H9 (cell line): ENCODE measurements around the gene BMERB1. TPM values are rescaled to one million over a fixed set of nuclear protein-coding genes. Genes with fewer than 3 reads are reported as not detected.
A peak's percentile ranks its signal among the peaks of the same experiment; 100 is the strongest.

Source experiments
- DNase-seq: peaks from one replicate; pipeline ENCODE4 v3.0.0-alpha.2; 2017
- H2AFZ ChIP-seq: one replicate; pipeline ENCODE4 v1.6.1; 2013; ENCODE audit warnings: mild to moderate bottlenecking, low read length, control low read depth, moderate library complexity
- H2AK5ac ChIP-seq: 2 replicates; pipeline ENCODE4 v1.6.1; 2013; ENCODE audit warnings: low read length, control low read depth, mixed read lengths; ENCODE audit not compliant: insufficient read length
- H2BK120ac ChIP-seq: one replicate; pipeline ENCODE4 v1.6.1; 2013; ENCODE audit warnings: low read depth, mild to moderate bottlenecking, low read length, control low read depth, inconsistent platforms; ENCODE audit not compliant: poor library complexity, severe bottlenecking
- H2BK12ac ChIP-seq: 2 replicates; pipeline ENCODE4 v1.6.1; 2013; ENCODE audit warnings: low read length, control low read depth, mixed read lengths, low read depth; ENCODE audit not compliant: insufficient read length
- H2BK15ac ChIP-seq: 2 replicates; pipeline ENCODE4 v1.6.1; 2013; ENCODE audit warnings: low read depth, low read length, control low read depth
- H2BK20ac ChIP-seq: one replicate; pipeline ENCODE4 v1.6.1; 2013; ENCODE audit warnings: low read depth, mild to moderate bottlenecking, low read length, control low read depth, inconsistent platforms; ENCODE audit not compliant: poor library complexity, severe bottlenecking
- H2BK5ac ChIP-seq: 2 replicates; pipeline ENCODE4 v1.6.1; 2013; ENCODE audit warnings: low read length, control low read depth, mixed read lengths; ENCODE audit not compliant: insufficient read length
- H3K14ac ChIP-seq: 2 replicates; pipeline ENCODE4 v1.6.1; 2013; ENCODE audit warnings: low read length, control low read depth; ENCODE audit not compliant: insufficient read depth
- H3K18ac ChIP-seq: 2 replicates; pipeline ENCODE4 v1.6.1; 2013; ENCODE audit warnings: low read depth, mild to moderate bottlenecking, mixed read lengths, low read length, control low read depth; ENCODE audit not compliant: insufficient read length
- H3K23ac ChIP-seq: 2 replicates; pipeline ENCODE4 v1.6.1; 2013; ENCODE audit warnings: low read length, control low read depth, mixed read lengths, low read depth; ENCODE audit not compliant: insufficient read length
- H3K23me2 ChIP-seq: 2 replicates; pipeline ENCODE4 v1.6.1; 2013; ENCODE audit warnings: low read depth, mild to moderate bottlenecking, mixed read lengths, low read length, control low read depth; ENCODE audit not compliant: insufficient read length, poor library complexity, severe bottlenecking
- H3K27ac ChIP-seq: 2 replicates; pipeline ENCODE4 v1.5.1; 2013; ENCODE audit warnings: low read length, control low read depth, mixed read lengths, low read depth; ENCODE audit not compliant: insufficient read length
- H3K27me3 ChIP-seq: 2 replicates; pipeline ENCODE4 v1.6.1; 2013; ENCODE audit warnings: low read length, control low read depth, inconsistent platforms; ENCODE audit not compliant: insufficient read depth
- H3K4ac ChIP-seq: 2 replicates; pipeline ENCODE4 v1.6.1; 2013; ENCODE audit warnings: low read depth, mild to moderate bottlenecking, control low read depth, inconsistent platforms, low read length, moderate library complexity
- H3K4me1 ChIP-seq: 2 replicates; pipeline ENCODE4 v1.6.1; 2013; ENCODE audit warnings: low read length, control low read depth, inconsistent platforms; ENCODE audit not compliant: insufficient read depth
- H3K4me2 ChIP-seq: 2 replicates; pipeline ENCODE4 v1.6.1; 2013; ENCODE audit warnings: low read length, control low read depth, mixed read lengths; ENCODE audit not compliant: insufficient read length, insufficient read depth
- H3K56ac ChIP-seq: 2 replicates; pipeline ENCODE4 v1.6.1; 2013; ENCODE audit warnings: low read depth, mild to moderate bottlenecking, mixed read lengths, low read length, control low read depth; ENCODE audit not compliant: insufficient read length
- H3K79me1 ChIP-seq: 2 replicates; pipeline ENCODE4 v1.6.1; 2013; ENCODE audit warnings: low read depth, mild to moderate bottlenecking, moderate library complexity, low read length, control low read depth, inconsistent platforms; ENCODE audit not compliant: insufficient read depth, poor library complexity, severe bottlenecking
- H3K79me2 ChIP-seq: 2 replicates; pipeline ENCODE4 v1.6.1; 2013; ENCODE audit warnings: low read length, control low read depth, inconsistent platforms; ENCODE audit not compliant: insufficient read depth
- H3K9ac ChIP-seq: 2 replicates; pipeline ENCODE4 v1.6.1; 2013; ENCODE audit warnings: low read length, control low read depth, mixed read lengths; ENCODE audit not compliant: insufficient read length; ENCODE audit errors: extremely low read depth
- H3K9me3 ChIP-seq: one replicate; pipeline ENCODE4 v1.6.1; 2013; ENCODE audit warnings: low read depth, low read length, inconsistent platforms; ENCODE audit not compliant: control insufficient read depth
- H3T11ph ChIP-seq: one replicate; pipeline ENCODE4 v1.6.1; 2013; ENCODE audit warnings: mild to moderate bottlenecking, low read length, control low read depth, inconsistent platforms
- H4K20me1 ChIP-seq: one replicate; pipeline ENCODE4 v1.6.1; 2013; ENCODE audit not compliant: control insufficient read depth, insufficient read length, insufficient read depth
- H4K5ac ChIP-seq: 2 replicates; pipeline ENCODE4 v1.6.1; 2013; ENCODE audit warnings: low read depth, mild to moderate bottlenecking, mixed read lengths, low read length, control low read depth; ENCODE audit not compliant: insufficient read length
- H4K8ac ChIP-seq: replicated peaks from 2 replicates; pipeline ENCODE4 v1.6.1; 2013; ENCODE audit warnings: low read length, control low read depth, mixed read lengths, low read depth; ENCODE audit not compliant: insufficient read length
- H4K91ac ChIP-seq: 2 replicates; pipeline ENCODE4 v1.6.1; 2013; ENCODE audit warnings: low read depth, mild to moderate bottlenecking, moderate library complexity, mixed read lengths, low read length, control low read depth; ENCODE audit not compliant: insufficient read length
- H3K27ac Mint-ChIP-seq, 3 experiments: 2 replicates in 2 of 3; 3 replicates in 1 of 3; pipeline ENCODE4 v1.8.0; 2020 to 2021; ENCODE audit warnings: mixed read lengths in 3 of 3, mild to moderate bottlenecking in 1 of 3, moderate library complexity in 1 of 3
- H3K27me3 Mint-ChIP-seq: 2 replicates; pipeline ENCODE4 v1.8.0; 2021; ENCODE audit warnings: low read depth, mild to moderate bottlenecking, moderate library complexity, mixed read lengths
- H3K36me3 Mint-ChIP-seq, 3 experiments: 2 replicates in 2 of 3; 3 replicates in 1 of 3; pipeline ENCODE4 v1.8.0; 2020 to 2021; ENCODE audit warnings: low read depth in 3 of 3, mixed read lengths in 3 of 3; ENCODE audit not compliant: insufficient read depth in 1 of 3
- H3K4me1 Mint-ChIP-seq, 2 experiments: 2 replicates each; pipeline ENCODE4 v1.8.0; 2020; ENCODE audit warnings: mixed read lengths in 2 of 2
- H3K4me3 Mint-ChIP-seq, 2 experiments: 2 replicates in 1 of 2; 3 replicates in 1 of 2; pipeline ENCODE4 v1.8.0; 2020 to 2021; ENCODE audit warnings: mild to moderate bottlenecking in 2 of 2, mixed read lengths in 2 of 2, moderate library complexity in 1 of 2
- H3K9me3 Mint-ChIP-seq, 2 experiments: 2 replicates in 1 of 2; 3 replicates in 1 of 2; pipeline ENCODE4 v1.8.0; 2020; ENCODE audit warnings: mild to moderate bottlenecking in 2 of 2, mixed read lengths in 2 of 2, moderate library complexity in 1 of 2
- WGBS: extraction: QIAGEN DNeasy Blood & Tissue Kit; methylation state at CpG from one replicate; pipeline ENCODE4 v1.1.7; 2013; ENCODE audit warnings: missing lambda C conversion rate, low lambda C conversion rate, mixed read lengths; ENCODE audit not compliant: insufficient read length; ENCODE audit errors: extremely low coverage; 5-methylcytosine and 5-hydroxymethylcytosine counted together
- total RNA-seq: library from RNA; stranded (reverse); gene quantifications from 2 replicates; pipeline ENCODE4 v1.2.1, GENCODE V29; 2021
- TF ChIP-seq, protein P1 (sequence below): fragments of 200-600 bp; sonication (generic); conservative IDR thresholded peaks from 3 replicates; pipeline ENCODE4 v1.8.0; 2021; ENCODE audit warnings: antibody characterized with exemption, mild to moderate bottlenecking

BMERB1 gene
- total RNA-seq, 1 experiment from 2014 or later, result 19.5 TPM

DNA sequence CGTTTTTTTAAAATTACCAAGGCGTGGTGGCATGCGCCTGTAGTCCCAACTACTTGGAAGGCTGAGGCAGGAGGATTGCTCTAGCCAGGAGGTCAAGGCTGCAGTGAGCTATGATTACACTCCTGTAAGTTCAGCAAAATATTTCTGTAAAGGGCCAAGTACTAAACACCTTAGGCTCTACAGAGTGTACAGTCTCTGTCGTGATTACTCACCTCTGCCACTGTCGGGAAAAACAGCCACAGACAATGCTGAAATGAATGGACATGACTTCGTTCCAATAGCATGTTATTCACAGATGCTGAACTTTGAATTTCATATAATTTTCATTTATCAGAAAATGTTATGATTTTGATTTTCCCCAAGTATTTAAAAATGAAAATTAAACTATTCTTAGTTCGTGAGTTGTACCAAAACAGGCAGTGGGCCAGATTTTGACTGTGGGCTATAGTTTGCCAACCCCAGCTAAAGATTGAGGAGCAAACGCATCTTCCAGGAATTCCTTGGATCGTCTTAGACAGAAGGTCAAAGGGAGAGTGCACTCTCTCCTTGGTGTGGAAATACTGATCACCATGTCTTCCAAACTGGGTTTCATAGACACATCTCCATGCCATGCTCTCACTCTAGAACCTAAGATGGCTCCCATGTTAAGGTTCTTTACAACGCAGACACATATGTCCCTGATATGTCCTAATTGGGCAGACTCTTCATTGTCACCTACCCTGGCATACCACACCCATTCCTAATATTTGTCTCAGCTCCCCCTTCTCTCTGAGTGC, 119.1 kb downstream of the BMERB1 start:
- Mint-ChIP-seq H3K27ac (peak overlapping the region in 1 of 3 experiments; percentile 44; a peak in 1 of 7 replicates), H3K36me3 (peaks cover 0 to 1% (median 0%) of the 10 kb centered on the region in 3 experiments; a peak in 1 of 7 replicates), H3K27me3 (no peaks in the 10 kb centered on the region), H3K4me3 (no peak overlapping the region), H3K4me1 (peaks cover 10 to 11% of the 10 kb centered on the region in 2 experiments), H3K9me3 (no peaks in the 10 kb centered on the region)
- no peak overlapping the region for H3K56ac ChIP-seq
- no peak overlapping the region for H2BK120ac ChIP-seq
- no peaks in the 10 kb centered on the region for H3K9me3 ChIP-seq
- no peak overlapping the region for H4K5ac ChIP-seq
- no peaks in the 10 kb centered on the region for H3K79me2 ChIP-seq
- no peaks in the 10 kb centered on the region for H3K23me2 ChIP-seq
- no peak overlapping the region for H3K18ac ChIP-seq
- no peak overlapping the region for H2AFZ ChIP-seq
- TF ChIP-seq, protein P1, sequence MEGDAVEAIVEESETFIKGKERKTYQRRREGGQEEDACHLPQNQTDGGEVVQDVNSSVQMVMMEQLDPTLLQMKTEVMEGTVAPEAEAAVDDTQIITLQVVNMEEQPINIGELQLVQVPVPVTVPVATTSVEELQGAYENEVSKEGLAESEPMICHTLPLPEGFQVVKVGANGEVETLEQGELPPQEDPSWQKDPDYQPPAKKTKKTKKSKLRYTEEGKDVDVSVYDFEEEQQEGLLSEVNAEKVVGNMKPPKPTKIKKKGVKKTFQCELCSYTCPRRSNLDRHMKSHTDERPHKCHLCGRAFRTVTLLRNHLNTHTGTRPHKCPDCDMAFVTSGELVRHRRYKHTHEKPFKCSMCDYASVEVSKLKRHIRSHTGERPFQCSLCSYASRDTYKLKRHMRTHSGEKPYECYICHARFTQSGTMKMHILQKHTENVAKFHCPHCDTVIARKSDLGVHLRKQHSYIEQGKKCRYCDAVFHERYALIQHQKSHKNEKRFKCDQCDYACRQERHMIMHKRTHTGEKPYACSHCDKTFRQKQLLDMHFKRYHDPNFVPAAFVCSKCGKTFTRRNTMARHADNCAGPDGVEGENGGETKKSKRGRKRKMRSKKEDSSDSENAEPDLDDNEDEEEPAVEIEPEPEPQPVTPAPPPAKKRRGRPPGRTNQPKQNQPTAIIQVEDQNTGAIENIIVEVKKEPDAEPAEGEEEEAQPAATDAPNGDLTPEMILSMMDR, result no peak
- no peak overlapping the region for H3K27ac ChIP-seq
- H4K91ac ChIP-seq, result no peak overlapping the region
- no peaks in the 10 kb centered on the region for H4K20me1 ChIP-seq
- H3K9ac ChIP-seq, result no peak overlapping the region
- no peak overlapping the region for H3K4ac ChIP-seq
- no peak overlapping the region for H3K14ac ChIP-seq
- H3K4me2 ChIP-seq, result no peak overlapping the region
- WGBS, result no CpG with 5 or more reads among the region's 10 CpGs
- no peaks in the 10 kb centered on the region for H3K27me3 ChIP-seq
- no peaks in the 10 kb centered on the region for H3K4me1 ChIP-seq
- no peak overlapping the region for H2BK20ac ChIP-seq
- H4K8ac ChIP-seq, result no peak overlapping the region
- no peaks in the 10 kb centered on the region for H3K79me1 ChIP-seq
- H2AK5ac ChIP-seq, result no peak overlapping the region
- H2BK15ac ChIP-seq, result no peak overlapping the region
- no peak overlapping the region for H3K23ac ChIP-seq
- DNase-seq, result no peak
- H2BK12ac ChIP-seq, result no peak overlapping the region
- no peak overlapping the region for H3T11ph ChIP-seq
- no peak overlapping the region for H2BK5ac ChIP-seq
